CD4-positive, alpha-beta T cell treated with Interleukin-15 for 1 hour (primary cell): Measurements from ENCODE around the gene FBXO42.

Source experiments
- DNase-seq: peaks from one replicate; pipeline ENCODE4 v3.0.0-alpha.2; 2020

Gene FBXO42

DNA sequence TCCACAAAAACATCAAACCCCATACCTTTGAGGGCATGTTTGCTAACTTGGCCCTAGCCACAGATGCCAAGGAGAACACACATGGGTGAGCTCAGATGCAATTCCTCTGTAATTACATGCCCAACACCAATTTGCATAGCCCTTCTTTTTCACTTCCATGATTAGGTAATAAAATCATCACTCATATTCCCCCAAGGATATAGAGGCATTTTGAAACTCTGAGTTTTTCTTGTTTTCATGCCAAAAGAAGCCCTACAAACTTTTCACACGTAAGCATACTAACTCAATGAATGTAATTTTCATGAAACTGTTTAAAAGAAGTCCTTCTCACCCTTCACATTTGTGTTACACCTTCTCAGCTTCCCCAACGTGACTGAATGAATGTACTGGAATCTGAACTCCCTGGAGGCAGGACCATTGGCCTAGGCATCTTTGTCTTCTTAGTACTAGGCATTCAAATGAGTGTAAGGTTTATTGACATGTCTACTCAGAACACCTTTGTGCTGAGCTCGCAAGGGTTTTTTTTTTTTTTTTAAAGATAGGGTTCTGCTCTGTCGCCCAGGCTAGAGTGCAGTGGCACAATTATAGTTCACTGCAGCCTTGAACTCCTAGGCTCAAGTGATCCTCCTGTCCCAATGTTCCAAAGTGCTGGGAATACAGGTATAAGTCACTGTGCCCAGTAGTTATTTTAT, 31.0 kb downstream of the FBXO42 start:
- DNase-seq, result no peak

DNA sequence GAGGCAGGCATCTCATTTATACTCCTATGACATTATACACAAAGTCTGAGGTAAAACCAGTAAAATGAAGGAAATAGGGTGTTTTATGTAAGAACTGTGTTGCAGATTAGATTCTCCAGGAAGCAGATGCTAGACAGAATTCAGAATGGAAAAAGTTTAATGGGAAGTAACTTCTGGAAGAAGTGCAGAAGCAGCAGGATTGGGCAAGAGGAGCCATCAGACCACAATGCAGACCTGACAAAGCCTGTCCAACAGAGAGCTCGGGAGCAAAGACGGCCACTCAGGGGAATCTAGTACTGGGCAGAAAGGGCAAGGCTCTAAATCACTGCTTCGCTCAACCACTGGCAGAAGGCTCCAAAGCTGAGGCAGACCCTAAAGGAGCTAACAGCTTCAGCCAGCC, 33.7 kb downstream of the FBXO42 start:
- DNase-seq, result no peak

DNA sequence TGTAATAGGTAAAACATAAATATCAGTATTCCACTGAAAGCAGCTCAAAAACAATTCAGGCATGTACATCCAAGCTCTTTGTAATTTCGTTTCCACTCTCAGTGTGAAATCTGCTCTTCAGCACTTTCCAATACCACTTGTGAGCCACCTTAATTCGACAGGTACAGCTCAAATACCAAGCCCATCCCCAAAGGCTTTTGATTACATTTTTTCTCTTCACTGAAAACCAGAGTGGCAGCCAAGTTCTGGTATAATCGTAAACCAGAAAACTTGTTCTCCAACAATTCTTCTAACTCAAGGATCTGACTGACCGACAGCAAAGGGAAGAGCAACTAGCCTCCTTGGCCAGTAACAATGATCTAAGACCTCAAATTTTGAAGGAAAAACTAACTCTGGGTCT, 36.8 kb downstream of the FBXO42 start:
- DNase-seq, result no peak

DNA sequence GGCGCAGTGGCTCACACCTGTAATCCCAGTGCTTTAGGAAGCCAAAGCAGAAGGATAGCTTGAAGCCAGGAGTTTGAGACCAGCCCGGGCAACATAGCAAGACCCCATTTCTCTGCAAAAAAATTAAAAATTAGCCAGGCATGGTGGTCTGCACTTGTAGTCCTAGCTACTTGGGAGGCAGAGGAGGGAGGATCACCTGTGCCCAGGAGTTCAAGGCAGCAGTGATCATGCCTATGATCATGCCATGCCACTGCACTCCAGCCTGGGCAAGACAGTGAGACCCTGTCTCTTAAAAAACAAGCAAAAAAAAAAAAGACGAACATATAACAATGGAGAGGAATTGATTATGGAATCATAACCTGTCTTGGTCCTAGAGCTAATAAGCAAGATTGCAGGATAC, 45.1 kb downstream of the FBXO42 start:
- DNase-seq, result no peak

DNA sequence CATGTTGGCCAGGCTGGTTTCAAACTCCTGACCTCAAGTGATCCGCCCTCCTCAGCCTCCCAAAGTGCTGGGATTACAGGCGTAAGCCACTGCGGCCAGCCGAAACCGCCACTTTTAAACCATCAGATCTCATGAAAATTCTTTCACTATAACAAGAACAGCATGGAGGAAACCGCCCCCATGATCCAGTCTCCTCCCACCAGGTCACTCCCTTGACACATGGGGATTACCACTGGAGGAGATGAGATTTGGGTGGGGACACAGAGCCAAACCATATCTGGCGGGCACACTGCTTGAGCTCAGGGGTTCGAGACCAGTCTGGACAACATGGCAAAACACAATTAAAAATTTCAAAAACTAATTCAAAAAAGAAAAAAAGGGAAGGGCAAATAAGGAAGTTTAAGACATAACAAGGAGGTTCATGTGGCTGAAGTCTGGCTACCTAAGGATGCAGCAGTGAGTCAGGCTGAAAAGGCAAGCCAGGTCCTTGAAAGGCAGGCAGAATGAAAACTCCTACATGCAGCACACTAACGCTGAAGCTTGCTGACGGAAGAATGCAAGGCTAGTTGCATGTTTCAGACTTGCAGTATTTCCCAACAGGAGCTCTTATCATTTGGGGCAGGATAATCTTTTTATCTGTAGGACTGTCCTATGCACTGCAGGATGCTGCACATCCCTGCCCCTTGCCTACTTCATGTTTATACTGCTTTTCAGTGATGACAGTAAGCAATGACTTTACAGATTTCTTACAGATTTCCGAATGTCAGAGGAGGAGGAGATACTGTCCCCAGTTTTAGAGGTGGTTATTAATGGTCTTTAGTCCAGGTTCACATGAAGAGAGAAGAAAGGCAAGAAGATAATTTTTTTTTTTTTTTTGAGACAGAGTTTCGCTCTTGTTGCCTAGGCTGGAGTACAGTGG, 49.3 kb downstream of the FBXO42 start:
- DNase-seq, result no peak

DNA sequence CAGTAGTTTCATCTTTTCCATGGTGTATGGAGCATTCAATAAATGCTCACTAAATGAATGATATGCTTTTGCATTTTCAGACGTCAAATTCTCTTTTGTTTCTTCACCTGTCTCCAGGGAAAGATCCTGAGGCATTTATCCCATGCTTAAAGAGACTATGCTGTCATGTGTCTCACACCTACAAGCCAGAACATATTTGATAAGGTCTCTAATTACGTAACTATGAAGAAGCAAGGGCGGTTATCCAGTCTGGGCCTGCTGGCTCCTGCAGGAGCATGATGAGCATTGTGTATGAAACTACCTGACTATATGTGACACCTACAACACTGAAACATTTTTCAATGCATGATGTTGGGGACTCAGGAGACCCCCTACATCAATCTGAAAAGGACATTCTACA, 51.8 kb downstream of the FBXO42 start:
- DNase-seq, result no peak

DNA sequence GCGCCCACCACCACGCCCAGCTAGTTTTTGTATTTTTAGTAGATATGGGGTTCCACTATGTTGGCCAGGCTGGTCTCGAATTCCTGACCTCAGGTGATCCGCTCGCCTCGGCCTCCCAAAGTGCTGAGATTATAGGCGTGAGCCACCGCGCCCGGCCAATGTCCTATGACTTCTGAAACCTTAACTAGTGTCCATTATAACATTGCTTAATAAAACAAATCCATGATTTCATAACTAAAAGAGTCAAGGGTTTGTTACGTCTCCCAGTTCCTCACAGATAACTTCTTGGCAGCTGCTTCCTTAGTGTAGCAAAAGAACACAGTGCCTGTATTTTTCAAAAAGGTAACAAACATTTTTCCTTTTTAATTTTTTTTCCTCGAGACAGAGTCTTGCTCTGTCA, 53.6 kb downstream of the FBXO42 start:
- DNase-seq, result no peak

DNA sequence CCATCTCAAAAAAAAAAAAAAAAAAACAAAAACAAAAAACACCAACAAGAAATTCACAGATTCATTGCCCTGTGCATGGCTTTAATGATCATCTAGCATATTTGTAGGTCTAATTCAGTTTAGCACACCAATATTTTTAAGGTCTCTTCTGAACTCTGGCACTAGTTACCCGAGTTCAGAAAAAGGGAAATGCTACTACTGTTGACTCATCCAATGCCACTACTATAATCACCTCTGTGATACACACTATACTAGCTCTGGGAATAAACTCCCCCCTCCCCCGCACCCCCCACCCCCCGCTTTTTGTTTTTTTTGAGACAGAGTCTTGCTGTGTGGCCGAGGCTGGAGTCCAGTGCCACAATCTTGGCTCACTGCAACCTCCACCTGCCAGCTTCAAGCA, 55.6 kb downstream of the FBXO42 start:
- no peak for DNase-seq

DNA sequence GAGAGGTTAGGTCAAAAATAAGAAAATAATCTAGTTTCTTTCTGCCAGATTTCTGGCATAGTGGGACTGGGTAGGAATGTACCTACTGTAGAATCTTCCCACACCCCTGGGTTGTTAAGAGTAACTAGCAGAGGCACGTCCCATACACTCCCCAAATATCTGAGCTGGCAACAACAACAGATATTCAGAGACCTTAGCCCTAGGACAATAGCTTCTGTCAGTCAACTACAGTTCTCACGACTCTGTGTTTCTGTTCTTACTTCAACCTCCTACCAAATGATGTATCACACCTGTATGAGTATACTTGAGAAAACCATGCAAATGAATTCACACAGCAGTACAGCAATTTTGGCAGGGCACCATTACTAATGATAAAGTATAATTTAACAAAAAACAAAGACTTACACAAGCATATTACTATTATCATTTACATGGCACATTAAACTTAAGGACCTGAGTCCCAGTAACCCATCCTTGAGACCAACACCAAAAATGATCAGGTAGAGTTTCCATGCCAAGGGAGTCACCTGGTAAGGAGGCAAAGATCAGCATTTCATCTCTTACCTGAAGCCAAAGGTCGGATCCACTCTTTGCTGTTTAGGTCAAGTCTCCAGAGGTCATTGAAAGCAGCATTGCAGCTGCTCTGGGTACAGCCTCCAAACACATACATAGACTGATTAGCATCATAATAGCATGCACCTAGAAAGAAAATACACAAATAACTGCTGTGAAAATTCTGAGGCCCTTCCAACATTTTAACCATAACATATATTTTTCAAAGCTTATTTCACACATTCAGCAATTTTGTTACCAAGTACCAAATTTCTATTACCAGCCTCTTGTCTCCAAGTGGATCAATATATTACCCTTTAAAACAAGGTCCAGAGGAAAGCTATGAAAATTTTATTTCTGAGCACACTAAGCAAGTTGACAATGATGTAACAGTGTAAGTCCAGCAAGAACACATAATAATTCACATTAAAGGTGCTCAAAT, 57.8 kb downstream of the FBXO42 start:
- DNase-seq, result no peak

DNA sequence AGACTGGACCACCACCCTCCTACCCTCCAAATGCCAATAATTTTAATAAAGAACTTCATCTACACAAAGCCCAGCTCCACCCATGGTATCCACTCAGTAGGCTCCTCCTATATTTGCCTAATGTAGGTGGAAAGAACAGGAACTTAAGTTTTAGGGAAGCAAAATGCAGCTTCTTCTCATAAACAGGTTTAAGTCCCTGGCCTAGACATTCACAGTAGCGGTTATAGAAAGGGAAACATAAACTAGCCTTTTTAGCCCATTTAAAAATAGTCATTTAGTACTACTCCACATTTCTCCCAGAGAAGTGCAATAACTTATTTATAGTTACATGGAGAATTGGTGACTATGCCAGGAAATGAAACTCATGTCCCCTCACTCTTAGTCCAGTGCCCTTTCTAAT, 58.7 kb downstream of the FBXO42 start:
- DNase-seq, result no peak

DNA sequence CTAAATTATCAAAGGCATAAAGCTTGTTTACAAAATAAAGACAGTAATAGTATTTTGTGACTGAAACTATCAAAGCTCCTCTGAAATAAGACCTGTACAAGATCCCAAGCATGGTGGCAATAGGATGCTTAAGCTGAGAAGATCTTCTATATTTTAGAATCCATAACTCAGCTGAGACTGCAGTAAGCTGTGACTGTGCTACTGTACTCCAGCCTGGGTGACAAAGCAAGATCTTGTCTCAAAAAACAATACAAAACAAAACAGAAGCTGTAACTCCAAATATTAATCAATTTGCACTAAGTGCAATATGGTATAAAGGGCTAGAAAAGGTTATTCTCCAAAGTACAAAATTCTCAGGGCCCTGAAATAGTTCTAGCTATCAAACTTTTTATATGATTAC, 59.5 kb downstream of the FBXO42 start:
- DNase-seq, result no peak

DNA sequence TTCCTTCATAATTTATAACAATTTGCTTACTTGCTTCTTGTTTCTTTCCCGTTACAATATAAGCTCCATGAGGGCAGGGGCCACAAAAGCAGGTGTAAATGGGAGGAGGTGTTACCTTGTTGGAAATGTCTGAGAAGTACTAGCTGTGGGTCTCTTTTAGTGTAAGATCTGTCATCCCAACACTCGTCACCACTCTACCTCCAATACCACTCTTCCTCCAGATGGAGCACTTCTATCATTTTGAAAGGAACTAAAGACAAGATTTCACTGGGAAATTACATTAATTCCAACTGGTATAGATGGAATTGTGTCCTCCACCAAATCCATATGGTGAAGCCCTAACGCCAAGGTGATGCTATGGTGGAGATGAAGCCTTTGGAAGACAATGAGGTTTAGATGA, 62.3 kb downstream of the FBXO42 start:
- no peak for DNase-seq

DNA sequence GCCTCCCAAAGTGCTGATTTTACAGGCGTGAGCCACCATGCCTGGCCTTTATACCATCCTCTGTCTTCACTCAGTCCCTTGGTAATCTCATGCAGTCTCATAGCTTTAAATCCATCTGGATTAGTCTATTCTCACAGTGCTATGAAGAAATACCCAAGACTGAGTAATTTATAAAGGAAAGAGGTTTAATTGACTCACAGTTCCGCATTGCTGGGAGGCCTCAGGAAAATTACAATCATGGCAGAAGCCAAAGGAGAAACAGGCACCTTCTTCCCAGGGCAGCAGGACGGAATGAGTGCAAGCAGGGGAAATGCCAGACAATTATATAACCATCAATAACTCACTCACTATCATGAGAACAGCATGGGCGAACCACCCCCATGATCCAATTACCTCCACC, 66.2 kb downstream of the FBXO42 start:
- DNase-seq, result no peak

DNA sequence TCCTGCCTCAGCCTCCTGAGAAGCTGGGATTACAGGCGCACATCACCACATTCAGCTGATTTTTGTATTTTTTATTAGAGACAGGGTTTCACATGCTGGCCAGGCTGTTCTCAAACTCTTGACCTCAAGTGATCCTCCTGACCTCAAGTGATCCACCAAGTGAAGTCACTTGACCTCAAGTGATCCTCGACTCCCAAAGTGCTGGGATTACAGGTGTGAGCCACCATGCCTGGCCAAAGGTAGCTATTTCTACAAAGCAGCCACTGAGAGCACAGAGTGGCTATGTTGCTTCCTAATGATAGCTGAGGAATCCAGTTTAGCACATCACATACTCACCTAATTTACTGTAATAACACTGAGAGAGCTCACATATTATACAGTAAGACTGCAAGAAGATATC, 70.5 kb downstream of the FBXO42 start:
- no peak for DNase-seq

DNA sequence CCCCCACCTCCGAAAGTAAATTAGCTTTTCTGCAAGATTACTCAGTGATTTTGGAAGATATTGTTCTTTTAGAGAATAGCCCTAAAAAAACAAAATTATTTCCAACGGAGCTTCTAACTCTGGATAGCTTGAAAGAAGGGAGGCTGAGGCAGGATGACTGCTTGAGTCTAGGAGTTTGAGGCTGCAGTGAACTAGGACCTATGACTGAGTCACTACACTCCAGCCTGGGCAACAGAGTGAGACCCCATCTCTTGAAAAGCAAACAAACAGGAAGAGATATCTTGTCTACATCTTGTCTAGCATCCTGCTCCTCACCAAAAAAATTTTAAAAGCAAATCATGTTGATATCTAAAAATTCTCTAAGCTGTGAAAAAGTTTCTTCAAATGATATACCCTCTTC, 73.1 kb downstream of the FBXO42 start:
- no peak for DNase-seq

DNA sequence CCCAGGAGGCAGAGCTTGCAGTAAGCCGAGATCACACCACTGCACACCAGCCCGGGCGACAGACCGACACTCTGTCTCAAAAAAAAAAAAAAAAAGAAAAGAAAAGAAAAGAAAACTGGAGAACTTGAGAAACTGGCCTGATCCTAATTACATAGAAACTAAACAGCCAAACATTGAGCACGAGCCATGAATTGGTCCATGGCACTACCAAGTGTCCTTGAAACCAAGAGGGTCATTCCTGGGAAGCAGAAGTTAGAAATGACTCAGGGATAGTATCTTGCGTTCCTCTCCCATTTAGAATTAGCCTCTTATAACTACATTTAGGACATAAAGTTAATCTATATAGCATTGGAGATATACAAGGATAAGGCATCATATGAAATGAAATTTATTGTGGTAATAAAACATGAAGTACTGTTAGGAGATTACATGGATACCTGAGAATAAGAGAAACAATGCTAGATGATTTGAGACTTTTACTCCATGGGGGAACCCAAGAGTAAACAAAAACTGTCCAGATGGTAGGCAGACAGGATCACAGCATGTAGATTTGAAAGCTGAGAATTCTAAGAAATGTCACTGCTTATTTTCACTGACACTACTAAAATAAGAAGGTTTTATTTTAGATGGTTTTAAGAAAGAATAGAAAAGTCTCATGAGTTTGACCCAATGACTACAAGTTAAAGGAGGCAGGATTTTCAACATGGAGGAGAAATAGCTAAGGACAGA, 75.8 kb downstream of the FBXO42 start:
- DNase-seq, result no peak

DNA sequence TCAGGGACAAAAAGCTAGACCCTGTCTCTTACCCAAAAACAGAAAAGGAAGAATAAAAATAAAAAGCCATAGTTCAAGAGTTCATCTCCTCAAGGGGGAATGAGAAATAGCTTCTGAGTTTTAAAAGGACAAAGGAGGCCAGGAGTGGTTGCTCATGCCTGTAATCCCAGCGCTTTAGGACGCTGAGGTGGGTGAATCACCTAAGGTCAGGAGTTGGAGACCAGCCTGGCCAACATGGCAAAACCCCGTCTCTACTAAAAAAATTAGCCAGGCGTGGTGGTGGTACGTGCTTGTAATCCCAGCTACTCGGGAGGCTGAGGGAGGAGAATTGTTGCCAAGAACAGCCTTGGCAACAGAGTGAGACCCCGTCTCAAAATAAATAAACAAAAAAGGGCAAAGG, 76.7 kb downstream of the FBXO42 start:
- no peak for DNase-seq

DNA sequence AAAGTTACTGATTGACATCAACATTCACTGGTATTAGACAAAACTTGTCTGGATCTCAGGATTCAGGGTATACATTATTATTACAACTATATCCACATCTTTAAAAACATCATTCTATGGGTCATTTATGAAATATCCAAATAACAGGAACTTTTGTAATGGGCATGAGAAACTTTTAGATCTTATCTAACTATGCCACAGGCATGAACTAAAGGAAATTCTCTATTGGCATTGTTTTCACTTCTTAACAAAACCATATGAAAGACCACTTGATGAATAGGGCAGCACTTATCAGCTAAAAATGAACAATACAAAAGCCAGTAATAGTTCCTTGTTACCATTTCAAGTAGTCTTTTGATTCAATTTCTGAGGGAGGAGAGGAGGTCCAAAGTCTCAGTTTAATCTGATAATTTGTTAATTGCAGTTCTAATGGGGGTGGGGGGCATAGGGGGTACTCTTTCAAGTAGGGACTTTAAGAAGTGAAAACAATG, 84.5 kb downstream of the FBXO42 start:
- no peak for DNase-seq

DNA sequence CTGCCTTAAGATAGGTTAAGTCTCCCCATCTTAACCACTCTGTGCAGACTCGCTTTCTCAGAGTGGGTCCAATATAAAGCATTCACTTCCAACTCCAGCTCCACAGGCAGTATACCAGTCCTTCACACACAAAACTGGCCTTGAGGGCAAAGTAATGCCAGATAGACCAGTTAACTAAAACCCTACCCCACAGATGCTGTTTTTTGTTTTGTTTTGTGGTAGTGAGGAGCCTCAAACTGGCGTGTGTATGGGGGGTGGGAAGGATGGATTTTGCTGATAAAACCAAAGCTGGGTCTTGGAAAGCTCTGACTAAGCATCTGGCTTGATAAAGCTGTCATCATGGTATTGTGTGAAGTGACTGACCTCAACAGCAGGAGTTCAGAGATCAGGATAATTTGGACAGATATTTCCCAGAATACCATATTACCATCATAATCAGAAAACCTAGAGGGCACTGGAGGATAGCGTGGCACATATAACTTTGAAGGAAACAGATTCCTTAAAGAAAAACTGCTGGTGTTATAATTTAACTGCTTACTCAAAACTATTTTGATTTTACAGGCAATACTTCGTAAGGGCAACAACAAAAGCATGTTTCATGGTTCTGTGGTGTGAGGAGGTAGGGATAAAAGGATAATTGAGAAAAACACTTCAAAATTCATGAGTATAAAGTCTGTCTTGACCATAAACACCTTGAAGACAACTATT, 85.7 kb downstream of the FBXO42 start:
- no peak for DNase-seq

DNA sequence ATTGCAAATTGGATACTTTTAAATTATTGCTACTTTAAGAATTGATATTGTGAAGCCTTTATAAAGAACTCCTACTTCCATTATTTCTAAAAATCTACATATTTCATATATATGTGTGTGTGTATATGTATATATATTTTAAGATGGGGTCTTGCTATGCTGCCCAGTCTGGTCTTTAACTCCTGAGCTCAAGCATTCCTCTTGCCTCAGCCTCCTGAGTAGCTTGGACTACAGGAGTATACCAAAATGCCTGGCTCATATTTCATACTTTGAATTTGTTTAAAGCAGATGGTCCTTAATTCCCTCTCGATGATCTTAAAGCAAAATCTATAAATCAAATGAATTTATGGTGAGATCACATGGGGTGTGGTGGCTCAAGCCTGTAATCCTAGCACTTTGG, 90.2 kb downstream of the FBXO42 start:
- no peak for DNase-seq

DNA sequence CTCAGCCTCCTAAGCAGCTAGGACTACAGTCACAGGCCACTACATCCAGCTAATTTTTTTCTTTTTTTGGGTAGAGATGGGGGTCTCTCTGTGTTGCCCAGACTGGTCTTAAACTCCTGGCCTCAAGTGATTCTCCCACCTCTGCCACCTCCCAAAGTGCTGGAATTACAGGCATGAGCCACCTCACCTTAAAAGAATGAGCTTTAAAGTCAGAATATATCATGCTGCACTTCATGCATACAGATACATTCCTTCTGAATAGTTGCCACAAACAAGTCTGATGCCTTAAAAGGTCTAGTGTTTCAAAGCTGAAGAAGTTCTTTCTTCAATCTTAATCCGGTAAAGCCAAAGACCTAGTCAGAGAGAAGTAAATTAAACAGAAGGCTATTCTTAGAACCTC, 91.5 kb downstream of the FBXO42 start:
- no peak for DNase-seq
